ENCODE data around the gene NRGN. TPM values are rescaled to one million over a fixed set of nuclear protein-coding genes. Genes with fewer than 3 reads are reported as not detected.

The NRGN gene
- under 1 TPM in 2 of 5 donors, not detected in 3; 0.37 to 0.87 TPM for total RNA-seq
- 1 to 10 TPM in 2 of 3 donors, not detected in 1; 3.1 to 5.5 TPM for polyA plus RNA-seq
- long read RNA-seq, donor 1: 0 reads
- long read RNA-seq, donor 2, partial matches to known transcripts: 120 of 276 reads
- long read RNA-seq, donor 2, other reads (novel, unspliced or antisense): 156 of 276 reads
- long read RNA-seq, donor 3: 0 reads
- long read RNA-seq, donor 4: 0 reads
- long read RNA-seq, donor 5: 0 reads
- long read RNA-seq, donor 6: 0 reads
- long read RNA-seq, donor 7: 0 reads
- long read RNA-seq, donor 8: 0 reads
- long read RNA-seq, donor 9: 0 reads
- long read RNA-seq, donor 10: 0 reads

GRCh38 chr11:124739479-124740276 is at the start of gene NRGN:
NRGN (plus strand) TSS chr11:124739942; CDS start chr11:124740085, 143 bp downstream.
- intact Hi-C loops (cut with DNase I; ENCODE audit: low total_unique reads): loop anchor here (10.0 kb wide), 1 partner anchor 65 kb away; the partner anchor contains the start of genes SIAE and SPA17
- WGBS, 5 donors: 1 to 2% (median 2%) methylated on average over 33 to 59 of the region's 59 CpGs
- Histone ChIP-seq H3K27me3 (peaks cover 0 to 65% (median 15%) of the 10 kb centered on the region in 3 donors), H3K36me3 (no peaks in the 10 kb centered on the region), H3K4me1 (peaks cover 17 to 26% (median 19%) of the 10 kb centered on the region in 4 donors), H3K4me3 (peak within 1 kb of the TSS; percentile 48 to 70 (median 56)), H3K27ac (peak within 1 kb of the TSS in 4 of 5 donors; percentile 12 to 54 (median 40)), H3K9me3 (no peaks in the 10 kb centered on the region)
- peak in 2 of 3 donors; percentile 17 to 50 for TF ChIP-seq POLR2AphosphoS5 (IDR thresholded peaks at IDR 0.05)
- no peak for TF ChIP-seq CTCF (IDR thresholded peaks at IDR 0.05)
- peak; percentile 94 to 97 for DNase-seq

GRCh38 chr11:124693142-124693541 is 46.6 kb upstream of the NRGN start:
- Histone ChIP-seq H3K4me3 (no peak overlapping the region), H3K27me3 (no peaks in the 10 kb centered on the region), H3K4me1 (no peaks in the 10 kb centered on the region), H3K36me3 (no peaks in the 10 kb centered on the region), H3K9me3 (no peaks in the 10 kb centered on the region), H3K27ac (no peak overlapping the region)
- intact Hi-C loops (cut with DNase I; ENCODE audit: low total_unique reads): no loop called here
- TF ChIP-seq POLR2A (IDR thresholded peaks at IDR 0.05) (no peak), POLR2AphosphoS5 (IDR thresholded peaks at IDR 0.05) (no peak)
- DNase-seq: no peak
- 92 to 96% (median 94%) methylated on average over 2 of the region's 2 CpGs for WGBS, 5 donors

- no peaks in the 10 kb centered on the region for H3K36me3 ChIP-seq
- TF ChIP-seq CTCF (IDR thresholded peaks at IDR 0.05) (no peak), EP300 (IDR thresholded peaks at IDR 0.05) (no peak), POLR2A (IDR thresholded peaks at IDR 0.05) (no peak), POLR2AphosphoS5 (IDR thresholded peaks at IDR 0.05) (no peak)
- WGBS, 5 donors: 73 to 92% (median 81%) methylated on average over 1 of the region's 1 CpG
- peaks cover 0 to 14% (median 0%) of the 10 kb centered on the region in 3 donors for H3K27me3 ChIP-seq
- peaks cover 0 to 4% (median 0%) of the 10 kb centered on the region in 4 donors for H3K9me3 ChIP-seq
- no peaks in the 10 kb centered on the region for H3K4me1 ChIP-seq
- intact Hi-C loops (cut with DNase I; ENCODE audit: low total_unique reads): no loop called here
- DNase-seq: no peak
- H3K27ac ChIP-seq: no peak overlapping the region
- no peak overlapping the region for H3K4me3 ChIP-seq
Measured at GRCh38 chr11:124699547-124699946, 40.2 kb upstream of the NRGN start.

GRCh38 chr11:124700028-124700427 is 39.7 kb upstream of the NRGN start:
- DNase-seq: no peak
- peaks cover 0 to 4% (median 0%) of the 10 kb centered on the region in 4 donors for H3K9me3 ChIP-seq
- no peak overlapping the region for H3K4me3 ChIP-seq
- H3K36me3 ChIP-seq: no peaks in the 10 kb centered on the region
- peaks cover 0 to 14% (median 0%) of the 10 kb centered on the region in 3 donors for H3K27me3 ChIP-seq
- TF ChIP-seq POLR2AphosphoS5 (IDR thresholded peaks at IDR 0.05) (no peak), EP300 (IDR thresholded peaks at IDR 0.05) (no peak), CTCF (IDR thresholded peaks at IDR 0.05) (no peak), POLR2A (IDR thresholded peaks at IDR 0.05) (no peak)
- H3K4me1 ChIP-seq: no peaks in the 10 kb centered on the region
- no peak overlapping the region for H3K27ac ChIP-seq
- intact Hi-C loops (cut with DNase I; ENCODE audit: low total_unique reads): no loop called here

All from stomach (tissue), 19 donors.